HG02571 (cell line): ENCODE measurements around the gene STX11.
"Not testable (repeated sequence)": the region's sequence is repeated elsewhere in the genome, so short reads cannot be mapped to it uniquely, and the experiment has no call there.

Source experiments
- ATAC-seq: cut with Tn5 transposase; IDR thresholded peaks from one replicate; pipeline ENCODE4 v1.9.1; 2021; ENCODE audit warnings: mild to moderate bottlenecking, moderate library complexity; ENCODE audit not compliant: unreplicated experiment

STX11 gene

DNA sequence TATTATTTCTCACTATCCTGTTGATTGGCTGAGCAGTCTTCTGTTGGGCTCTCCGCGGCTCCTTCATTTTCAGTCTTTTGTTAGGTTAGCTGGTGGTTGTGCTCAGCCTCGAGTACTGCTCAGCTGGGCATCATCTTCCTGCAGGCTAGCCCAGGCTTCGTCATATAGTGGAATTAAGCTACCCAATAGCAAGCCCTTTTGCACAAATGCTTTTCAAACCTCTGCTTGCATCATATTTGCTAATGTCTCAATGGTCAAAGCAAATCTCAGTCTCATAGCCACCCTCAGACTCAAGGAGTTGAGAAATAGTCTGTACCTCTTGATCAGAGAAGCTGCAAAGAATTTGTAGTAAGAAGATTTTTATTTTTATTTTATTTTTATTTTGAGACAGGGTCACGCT is 23.7 kb downstream of the STX11 start:
- ATAC-seq: no peak

DNA sequence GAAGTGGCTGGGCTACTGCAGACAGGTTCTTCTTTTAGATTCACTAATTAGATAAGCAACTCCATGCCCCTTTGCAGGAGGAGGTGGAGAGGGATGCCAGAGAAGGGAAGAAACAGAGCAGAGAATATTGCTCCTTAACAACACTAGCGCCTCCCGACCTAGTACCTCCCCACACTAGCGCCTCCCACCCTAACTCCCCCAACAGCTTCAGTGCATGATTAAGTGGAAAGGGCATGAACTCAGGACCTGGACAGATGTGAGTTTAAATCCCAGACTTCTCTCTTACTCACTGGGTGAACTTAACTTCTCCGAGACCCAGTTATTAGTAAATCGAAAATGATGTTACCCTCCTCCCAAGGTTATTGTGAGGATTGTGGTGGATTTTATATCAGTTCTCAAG is 25.7 kb downstream of the STX11 start:
- ATAC-seq: no peak

DNA sequence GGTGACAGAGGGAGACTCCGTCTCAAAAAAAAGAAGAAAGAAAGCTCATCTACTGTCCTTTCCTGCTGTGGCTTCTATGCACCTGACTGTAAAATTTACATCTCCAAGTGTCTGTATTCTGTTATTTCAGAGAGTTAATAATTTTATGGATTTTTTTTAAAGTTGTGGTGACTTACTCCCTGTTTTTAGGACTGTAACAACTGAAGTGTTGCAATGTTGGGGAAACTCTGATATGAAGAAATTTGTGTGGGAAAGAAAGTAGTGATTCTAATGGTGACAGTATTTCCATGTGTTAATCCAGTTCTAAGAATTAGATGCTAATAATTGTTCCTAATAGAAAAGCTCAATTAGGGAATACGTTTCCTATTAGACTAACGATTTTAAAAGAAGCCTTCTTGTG is 27.4 kb downstream of the STX11 start:
- no peak for ATAC-seq

DNA sequence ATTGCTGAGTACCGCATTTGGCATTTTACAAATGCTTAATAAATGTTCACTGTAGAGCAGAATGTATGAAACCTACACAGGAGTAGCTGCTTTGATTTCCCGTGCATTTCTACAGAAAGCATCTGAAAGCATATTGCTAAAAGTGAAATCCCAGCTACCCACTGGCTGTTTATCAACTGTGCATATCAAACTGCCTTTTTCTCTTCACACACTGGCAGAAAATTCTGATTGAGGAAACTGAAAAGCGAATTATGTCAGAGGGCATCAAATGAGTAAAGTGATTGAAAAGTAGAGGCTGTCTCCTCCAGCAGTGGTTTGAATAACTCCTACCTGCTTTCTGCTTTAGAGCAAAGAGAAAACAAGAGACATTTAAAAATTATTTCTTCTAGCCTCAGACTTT is 28.0 kb downstream of the STX11 start:
- no peak for ATAC-seq

DNA sequence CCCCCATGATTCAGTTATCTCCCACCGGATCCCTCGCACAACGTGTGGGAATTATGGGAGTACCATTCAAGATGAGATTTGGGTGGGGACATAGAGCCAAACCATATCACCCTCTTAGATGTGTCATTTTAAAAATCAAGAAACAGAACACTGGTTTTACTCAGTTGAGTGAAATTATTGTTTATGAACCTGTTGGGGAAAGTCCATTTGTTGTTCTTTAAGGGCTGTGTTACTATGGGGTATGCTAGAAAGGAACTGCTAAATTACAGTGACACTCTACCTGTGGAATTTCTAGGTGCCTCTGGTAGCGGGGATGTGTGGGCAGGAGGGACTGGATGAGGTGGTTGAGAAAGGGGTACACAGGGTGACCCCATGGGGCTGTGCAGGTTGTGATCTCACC is 28.9 kb downstream of the STX11 start:
- no peak for ATAC-seq

DNA sequence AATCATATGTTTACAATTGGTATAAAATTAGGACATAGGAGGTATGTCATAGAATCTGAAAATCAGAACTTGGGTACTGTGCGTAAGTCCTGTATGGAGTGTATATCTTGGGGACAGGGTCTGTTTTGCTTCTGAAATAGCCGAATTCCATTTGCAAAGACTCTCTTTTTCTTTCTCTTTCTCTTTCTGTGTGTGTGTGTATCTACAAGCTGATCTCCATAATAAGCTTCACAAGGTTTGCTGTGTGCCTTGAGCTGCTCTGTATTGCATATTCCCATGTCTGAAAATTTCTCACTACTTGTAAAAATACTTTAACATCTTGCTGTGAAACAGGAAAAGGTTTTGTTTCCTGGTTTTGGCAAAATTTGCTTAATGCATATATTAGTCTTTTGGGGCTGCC is 29.5 kb downstream of the STX11 start:
- ATAC-seq: no peak

DNA sequence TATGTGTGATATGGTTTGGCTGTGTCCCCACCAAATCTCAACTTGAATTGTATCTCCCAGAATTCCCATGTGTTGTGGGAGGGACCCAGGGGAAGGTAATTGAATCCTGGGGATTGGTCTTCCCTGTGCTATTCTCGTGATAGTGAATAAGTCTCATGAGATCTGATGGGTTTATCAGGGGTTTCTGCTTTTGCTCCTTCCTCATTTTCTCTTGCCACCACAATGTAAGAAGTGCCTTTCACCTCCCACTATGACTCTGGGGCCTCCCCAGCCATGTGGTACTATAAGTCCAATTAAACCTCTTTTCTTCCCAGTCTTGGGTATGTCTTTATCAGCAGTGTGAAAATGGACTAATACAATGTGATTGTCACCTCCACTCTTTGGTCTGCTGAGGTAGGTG is 30.0 kb downstream of the STX11 start:
- ATAC-seq: not testable (repeated sequence)

DNA sequence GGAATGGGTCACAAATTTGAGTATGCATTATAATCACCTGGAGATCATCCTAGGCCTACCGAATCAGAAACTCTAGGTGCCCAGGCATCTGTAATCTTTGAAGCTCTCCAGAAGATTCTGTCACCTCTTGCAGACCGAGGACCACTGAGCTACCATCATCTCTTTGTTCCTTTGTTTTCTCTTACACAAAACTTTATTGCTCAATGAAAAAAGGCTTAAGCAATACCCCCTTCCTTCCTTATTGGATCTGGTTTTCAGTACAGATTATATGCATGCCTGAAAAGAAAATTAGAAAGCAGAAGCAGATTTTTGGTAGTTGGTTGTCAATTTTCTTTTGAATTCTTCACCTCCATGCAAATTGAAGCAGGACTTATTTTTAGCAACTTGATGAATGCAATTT is 31.3 kb downstream of the STX11 start:
- ATAC-seq: no peak

DNA sequence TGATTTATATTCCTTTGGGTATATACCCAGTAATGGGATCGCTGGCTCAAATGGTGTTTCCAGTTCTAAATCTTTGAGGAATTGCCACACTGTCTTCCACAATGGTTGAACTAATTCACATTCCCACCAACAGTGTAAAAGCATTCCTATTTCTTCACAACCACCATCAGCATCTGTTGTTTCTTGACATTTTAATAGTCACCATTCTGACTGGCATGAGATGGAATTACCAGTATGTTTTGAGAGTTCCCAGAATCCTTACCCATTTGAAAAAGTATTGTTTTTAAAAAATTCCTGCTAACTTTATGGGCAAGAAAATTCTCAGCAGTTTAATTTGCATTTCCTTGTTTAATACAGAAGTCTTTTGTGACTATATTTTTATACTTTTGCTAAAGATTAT is 33.9 kb downstream of the STX11 start:
- not testable (repeated sequence) for ATAC-seq

DNA sequence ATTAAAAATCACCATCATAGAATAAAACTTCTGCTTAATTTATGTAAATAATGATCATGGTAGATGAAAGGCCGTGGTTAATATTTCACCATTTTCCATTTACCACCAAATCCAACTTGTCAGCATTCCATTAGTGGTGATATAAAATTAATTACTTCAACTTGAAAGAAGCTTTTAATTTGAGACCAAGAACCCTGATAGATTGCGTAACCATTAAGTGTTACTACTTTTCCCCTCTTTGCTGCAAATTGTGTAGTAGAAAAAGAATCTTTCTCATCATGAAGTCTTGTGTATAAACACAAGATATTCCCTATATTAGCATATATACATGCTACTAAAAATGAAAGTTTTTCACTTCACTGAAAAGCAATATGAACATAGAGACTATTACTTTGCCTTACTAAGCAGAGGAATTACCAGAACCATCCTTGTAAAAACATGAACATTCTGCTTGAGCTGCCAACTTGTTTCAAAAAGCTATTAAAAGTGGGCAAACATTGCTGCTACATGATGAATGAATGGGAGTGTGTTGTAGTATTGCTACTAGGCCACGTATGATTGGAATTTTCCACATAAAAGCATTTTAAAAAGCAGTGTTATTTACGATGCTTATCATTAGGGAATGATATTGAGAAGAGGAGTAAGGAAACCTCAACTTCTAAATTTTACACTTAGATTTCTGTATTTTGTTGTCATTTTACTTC is 35.0 kb downstream of the STX11 start:
- no peak for ATAC-seq

DNA sequence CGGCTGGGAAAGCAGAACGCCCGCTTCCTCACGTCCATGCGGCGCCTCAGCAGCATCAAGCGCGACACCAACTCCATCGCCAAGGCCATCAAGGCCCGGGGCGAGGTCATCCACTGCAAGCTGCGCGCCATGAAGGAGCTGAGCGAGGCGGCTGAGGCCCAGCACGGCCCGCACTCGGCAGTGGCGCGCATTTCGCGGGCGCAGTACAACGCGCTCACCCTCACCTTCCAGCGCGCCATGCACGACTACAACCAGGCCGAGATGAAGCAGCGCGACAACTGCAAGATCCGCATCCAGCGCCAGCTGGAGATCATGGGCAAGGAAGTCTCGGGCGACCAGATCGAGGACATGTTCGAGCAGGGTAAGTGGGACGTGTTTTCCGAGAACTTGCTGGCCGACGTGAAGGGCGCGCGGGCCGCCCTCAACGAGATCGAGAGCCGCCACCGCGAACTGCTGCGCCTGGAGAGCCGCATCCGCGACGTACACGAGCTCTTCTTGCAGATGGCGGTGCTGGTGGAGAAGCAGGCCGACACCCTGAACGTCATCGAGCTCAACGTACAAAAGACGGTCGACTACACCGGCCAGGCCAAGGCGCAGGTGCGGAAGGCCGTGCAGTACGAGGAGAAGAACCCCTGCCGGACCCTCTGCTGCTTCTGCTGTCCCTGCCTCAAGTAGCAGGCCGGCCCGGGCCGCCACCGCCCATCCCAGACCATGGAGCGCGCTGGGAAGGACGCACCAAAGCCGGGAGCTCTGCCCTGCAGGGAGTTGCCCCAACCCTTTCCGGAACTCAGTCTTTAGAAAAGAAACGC is 36.7 kb downstream of the STX11 start:
- no peak for ATAC-seq

DNA sequence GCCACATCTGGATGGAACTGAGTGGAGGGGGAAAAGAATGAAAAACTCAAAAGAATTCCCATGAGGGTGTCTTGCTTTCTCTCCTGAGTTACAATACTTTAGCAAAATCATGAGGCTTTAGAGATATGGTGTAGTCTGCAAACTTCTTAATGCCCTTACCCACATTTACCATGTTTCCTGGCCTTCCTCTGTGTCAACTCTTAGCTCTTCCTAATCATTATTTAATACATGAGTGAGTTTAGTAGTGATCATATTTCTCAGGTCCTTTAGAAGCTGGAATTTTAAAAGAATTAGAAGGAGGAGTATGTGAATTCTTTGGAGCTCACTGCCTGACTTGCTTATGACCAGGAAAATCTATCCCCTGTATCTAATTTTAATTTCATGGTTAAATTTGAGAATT is 39.0 kb downstream of the STX11 start:
- no peak for ATAC-seq

DNA sequence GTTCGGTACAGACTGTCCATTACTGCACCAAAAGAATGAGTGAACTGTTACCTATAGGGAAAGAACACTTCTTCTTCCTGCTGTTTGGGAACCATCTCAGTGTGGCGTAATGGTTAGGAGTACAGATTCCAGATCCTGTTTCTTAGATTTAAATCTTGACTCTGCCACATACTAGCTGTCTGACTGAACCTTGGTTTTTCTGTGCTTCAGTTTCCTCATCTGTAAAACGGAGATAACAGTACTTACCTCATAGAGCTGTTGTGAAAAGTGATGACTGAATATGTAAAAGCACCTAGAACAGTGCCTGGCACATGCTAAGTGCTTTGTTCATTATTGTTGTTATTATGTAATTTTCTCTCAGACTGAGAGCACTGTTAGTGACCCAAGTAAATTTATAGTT is 39.8 kb downstream of the STX11 start:
- ATAC-seq: no peak

DNA sequence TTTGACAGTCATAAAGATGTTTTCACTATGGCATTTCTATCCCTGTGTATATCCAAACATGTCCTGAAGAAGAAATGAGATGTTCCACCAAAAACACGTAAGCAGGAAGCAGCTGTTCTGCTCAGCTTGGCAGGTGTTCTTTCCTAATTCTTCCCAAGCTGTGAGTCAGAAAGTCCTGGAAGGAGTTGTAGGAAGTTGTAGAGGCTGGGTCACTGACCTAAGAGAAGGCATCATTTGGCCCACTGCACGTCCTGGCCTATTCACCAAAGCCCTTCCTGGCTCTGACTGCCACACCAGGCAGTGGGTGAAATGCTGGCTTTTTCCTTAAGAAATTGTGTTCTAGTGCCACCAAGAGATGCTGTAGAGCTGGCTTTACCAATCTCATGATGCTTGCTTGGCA is 40.3 kb downstream of the STX11 start:
- no peak for ATAC-seq

DNA sequence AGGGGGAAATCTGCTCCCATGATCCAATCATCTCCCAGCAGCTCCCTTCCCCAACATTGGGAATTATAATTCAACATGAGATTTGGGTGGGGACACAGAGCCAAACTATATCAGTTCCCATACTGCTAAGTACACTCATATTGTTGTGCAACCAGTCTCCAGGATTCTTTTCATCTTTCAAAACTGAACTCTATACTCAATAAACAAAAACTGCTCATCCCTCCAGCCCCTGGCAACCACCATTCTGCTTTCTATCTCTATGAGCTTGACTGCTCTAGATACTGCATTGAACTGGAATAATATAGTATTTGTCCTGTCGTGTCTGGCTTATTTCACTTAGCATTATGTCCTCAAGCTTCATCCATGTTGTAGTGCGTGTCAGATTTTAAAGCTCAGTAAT is 42.9 kb downstream of the STX11 start:
- no peak for ATAC-seq

DNA sequence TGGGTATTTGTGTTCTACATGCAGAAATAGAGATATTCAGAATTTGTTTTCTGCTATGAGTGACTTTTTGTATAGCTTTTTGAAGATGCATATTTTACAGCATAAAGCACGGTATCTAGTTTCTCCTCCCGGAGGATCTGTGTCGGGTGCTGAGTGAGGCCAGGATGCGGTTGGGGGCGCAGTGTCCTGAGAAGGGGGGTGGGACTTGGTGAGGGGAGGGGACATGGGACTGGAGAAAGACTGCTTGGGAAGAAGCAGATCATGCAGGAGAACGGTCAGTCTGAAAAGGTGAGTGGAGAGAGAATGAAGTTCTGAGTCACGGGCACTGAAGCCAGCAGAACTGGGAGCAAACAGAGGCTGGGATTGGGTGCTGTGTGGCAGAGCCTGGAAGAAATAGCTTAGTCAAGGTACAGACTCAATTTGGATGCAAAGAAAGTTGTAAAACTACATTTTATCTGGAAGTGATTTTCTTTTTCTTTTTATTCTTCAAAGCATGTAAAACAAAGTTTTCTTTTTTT is 44.0 kb downstream of the STX11 start:
- no peak for ATAC-seq

DNA sequence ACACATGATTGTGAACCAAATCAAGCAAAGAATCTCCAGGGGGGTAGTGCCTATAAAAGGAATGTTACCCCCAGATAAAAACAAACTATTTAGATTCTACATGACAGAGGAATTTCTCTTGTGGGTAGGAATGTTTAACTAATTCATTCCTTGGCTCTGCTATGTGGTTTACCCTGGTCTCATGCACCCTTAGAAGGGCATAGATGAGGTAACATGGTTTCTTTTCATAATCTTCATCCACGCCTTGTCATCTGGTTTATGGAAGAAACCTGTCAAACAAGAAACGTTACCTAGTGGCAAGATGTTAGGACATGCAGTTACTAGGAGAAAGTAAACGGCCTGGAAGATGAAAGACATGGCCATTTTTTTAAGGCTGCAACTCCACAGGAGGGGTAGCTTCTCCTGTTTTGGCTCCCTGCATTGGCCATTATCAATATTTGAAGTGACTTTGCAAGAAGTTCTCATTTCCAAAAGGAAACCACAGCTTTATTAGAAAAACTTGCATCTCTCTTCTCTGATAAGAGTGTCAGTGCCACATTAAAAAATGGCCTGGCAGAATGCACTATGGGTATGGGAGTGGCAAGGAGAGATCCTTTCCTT is 45.5 kb downstream of the STX11 start:
- ATAC-seq: no peak

DNA sequence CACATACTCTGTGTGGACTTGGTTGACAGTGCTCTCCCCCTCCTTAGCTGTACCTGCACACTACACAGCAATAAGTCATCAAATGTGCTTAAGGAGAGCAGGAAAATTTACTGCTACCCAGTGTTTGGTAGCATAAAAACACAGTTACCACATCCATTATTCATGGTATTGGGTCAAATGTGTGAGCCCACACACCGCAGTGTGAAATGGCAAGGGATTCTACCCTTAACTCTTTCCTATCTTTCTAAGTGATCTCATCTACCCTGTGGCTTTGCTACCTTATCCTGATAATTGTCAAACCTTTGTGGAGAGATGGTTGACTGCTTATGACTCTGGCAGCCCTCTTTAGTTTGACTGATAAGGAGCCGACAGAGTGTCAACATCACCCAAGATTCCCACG is 47.6 kb downstream of the STX11 start:
- ATAC-seq: no peak

DNA sequence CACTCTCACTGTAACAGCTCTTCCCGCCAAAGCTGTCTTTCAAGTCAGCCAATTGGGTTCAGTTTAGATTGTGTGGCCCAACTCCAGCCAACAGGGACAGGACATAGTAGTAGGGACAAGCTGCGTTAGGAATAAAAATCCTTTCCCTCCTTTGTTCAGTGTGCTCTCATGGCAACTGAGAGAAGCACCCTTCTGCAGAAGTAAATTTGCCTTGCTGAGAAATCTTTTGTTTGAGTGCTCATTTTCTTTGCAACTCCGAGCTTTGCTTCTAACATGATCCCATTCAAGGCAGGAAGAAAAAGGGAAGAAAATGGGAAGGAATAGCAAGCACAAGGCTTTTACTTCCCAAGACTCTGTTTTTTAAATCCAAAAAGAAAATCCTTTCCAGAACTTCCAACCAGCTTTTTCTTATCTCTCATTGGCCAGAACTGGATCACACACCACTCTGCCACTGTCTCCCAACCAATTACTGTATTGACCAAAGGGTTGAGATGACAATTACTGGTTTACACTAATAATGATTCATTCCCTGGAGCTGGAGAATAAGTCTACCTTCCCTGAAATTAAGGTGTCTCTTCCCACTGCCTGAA is 52.7 kb downstream of the STX11 start:
- no peak for ATAC-seq

DNA sequence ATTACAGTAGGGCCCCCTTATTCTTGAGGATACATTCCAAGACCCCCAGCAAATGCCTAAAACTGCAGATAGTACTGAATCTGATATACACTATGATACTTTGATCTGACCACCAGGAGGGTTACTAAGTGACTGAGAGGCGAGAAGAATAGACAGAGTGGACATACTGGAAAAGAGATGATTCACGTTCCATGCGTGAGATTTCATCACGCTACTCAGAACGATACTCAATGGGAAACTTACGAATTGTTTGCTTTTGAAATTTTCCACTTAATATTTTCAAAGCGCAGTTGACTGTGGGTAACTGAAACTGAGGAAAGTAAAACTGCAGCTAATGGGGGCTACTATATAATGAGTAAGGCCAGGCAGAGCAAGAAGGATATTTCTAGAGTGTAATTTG is 60.8 kb downstream of the STX11 start:
- ATAC-seq: no peak

DNA sequence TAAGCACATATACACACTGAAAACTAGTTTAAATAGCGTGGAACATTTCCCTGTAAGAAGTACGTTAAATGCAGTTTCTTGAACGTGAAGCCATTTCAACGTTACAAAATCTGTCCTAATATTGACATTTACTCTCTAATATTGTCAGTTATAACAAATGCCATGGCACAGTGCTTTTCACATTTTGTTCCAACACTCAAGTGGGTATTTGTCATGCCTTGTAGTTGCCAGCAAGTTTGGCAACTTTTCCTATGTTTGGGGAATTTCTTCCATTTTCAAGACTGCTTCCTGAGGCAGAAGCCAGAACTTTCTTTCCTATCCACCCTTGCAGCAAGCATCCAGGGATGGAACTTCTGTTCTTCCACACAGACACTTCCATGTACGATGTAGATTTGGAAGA is 63.0 kb downstream of the STX11 start:
- no peak for ATAC-seq

DNA sequence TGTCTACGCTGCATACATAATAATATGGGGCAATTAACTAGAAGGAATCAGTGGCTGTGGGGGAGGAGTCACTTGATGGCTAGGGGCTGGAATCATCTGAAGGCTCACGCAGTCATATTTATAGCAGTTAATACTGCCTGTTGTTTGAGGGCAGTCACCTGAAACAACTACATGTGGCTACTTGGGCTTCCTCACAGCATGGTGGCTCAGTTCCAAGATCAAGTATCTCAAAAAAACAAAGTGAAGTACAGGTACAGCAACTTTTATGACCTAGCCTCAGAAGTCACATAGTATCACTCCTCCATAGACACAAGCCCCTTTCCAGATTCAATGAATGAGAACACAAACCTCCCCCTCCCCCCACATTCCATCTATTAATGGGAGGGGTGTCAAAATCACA is 63.7 kb downstream of the STX11 start:
- ATAC-seq: no peak
